Nephron (organoid): ENCODE measurements around the gene ZC3H10.

Experiments used
- H3K27ac Mint-ChIP-seq, 3 experiments: 2 replicates each; pipeline ENCODE4 v1.8.0; 2020; ENCODE audit warnings: mixed read lengths in 3 of 3, mild to moderate bottlenecking in 2 of 3, moderate library complexity in 1 of 3
- H3K27me3 Mint-ChIP-seq: 2 replicates; pipeline ENCODE4 v1.8.0; 2021; ENCODE audit warnings: low read depth, mild to moderate bottlenecking, moderate library complexity, mixed read lengths
- H3K36me3 Mint-ChIP-seq: 2 replicates; pipeline ENCODE4 v1.8.0; 2020; ENCODE audit warnings: low read depth, mixed read lengths
- H3K4me1 Mint-ChIP-seq: 2 replicates; pipeline ENCODE4 v1.8.0; 2020; ENCODE audit warnings: mixed read lengths
- H3K4me3 Mint-ChIP-seq, 3 experiments: 2 replicates each; pipeline ENCODE4 v1.8.0; 2020; ENCODE audit warnings: mild to moderate bottlenecking in 3 of 3, mixed read lengths in 3 of 3, moderate library complexity in 2 of 3
- H3K9me3 Mint-ChIP-seq: 2 replicates; pipeline ENCODE4 v1.8.0; 2020; ENCODE audit warnings: mixed read lengths
- CTCF ChIP-seq, 3 experiments: fragments of 200-600 bp; sonication (generic); IDR thresholded peaks; one replicate each; pipeline ENCODE4 v1.5.0; 2021; ENCODE audit warnings: antibody characterized with exemption in 3 of 3; ENCODE audit not compliant: unreplicated experiment in 3 of 3

Gene ZC3H10

GRCh38 chr12:56172839-56173238, 54.8 kb downstream of the ZC3H10 start:
- H3K4me3 Mint-ChIP-seq = no peak overlapping the region
- H3K36me3 Mint-ChIP-seq = peaks cover 83% of the 10 kb centered on the region
- no peaks in the 10 kb centered on the region for H3K27me3 Mint-ChIP-seq
- no peak for TF ChIP-seq CTCF (IDR thresholded peaks at IDR 0.05; ENCODE audit: unreplicated experiment in 3 of 3)
- no peak overlapping the region for H3K27ac Mint-ChIP-seq
- H3K4me1 Mint-ChIP-seq = no peaks in the 10 kb centered on the region
- no peaks in the 10 kb centered on the region for H3K9me3 Mint-ChIP-seq
